Left lobe of liver (tissue), 2 donors: Measurements from ENCODE around the gene GPNMB. TPM values are rescaled to one million over a fixed set of nuclear protein-coding genes. Genes with fewer than 3 reads are reported as not detected.
"Not testable (repeated sequence)": the region's sequence is repeated elsewhere in the genome, so short reads cannot be mapped to it uniquely, and the experiment has no call there.

Experiments
- ATAC-seq: fragments of 200-7000 bp; cut with Tn5 transposase; one replicate; pipeline ENCODE4 v1.9.1; 2020; ENCODE audit warnings: mild to moderate bottlenecking, moderate library complexity
- DNase-seq: peaks from one replicate; pipeline ENCODE4 v3.0.0-alpha.2; 2020; ENCODE audit warnings: low spot score
- total RNA-seq: library from RNA; stranded (reverse); gene quantifications from one replicate; pipeline ENCODE4 v1.2.1, GENCODE V29; 2021
- donor health status: DM: no; HTN: no; CAD: no; lungs with moderate emphysema.
- donor health status: DM: no; HTN: yes; CAD: no.

Gene GPNMB
- total RNA-seq, 1 donor from 2014 or later: 5.0 TPM

GRCh38 chr7:23298141-23298881 is 51.7 kb downstream of the GPNMB start:
- DNase-seq (no peak), ATAC-seq (no peak)

GRCh38 chr7:23298885-23299769 is 52.6 kb downstream of the GPNMB start, which contains the start of gene MALSU1:
Gene MALSU1, plus strand, starts transcription at chr7:23299339. Its CDS starts 14 bp downstream, at chr7:23299353.
- peak; percentile 96 for ATAC-seq

GRCh38 chr7:23299770-23300300 is 53.3 kb downstream of the GPNMB start:
- ATAC-seq (no peak), DNase-seq (no peak)

More at GRCh38 chr7:23298885-23299769, 52.6 kb downstream of the GPNMB start, which contains the start of gene MALSU1:
- peak; percentile 97 for DNase-seq

- ATAC-seq: no peak
- DNase-seq: no peak
These were observed 60.5 kb downstream of the GPNMB start for GRCh38 chr7:23306936-23307521.

GRCh38 chr7:23308754-23309153 is 62.2 kb downstream of the GPNMB start:
- ATAC-seq: no peak
- no peak for DNase-seq

GRCh38 chr7:23312141-23312540 is 65.6 kb downstream of the GPNMB start:
- not testable (repeated sequence) for ATAC-seq, DNase-seq

- ATAC-seq: no peak
These were observed 68.8 kb downstream of the GPNMB start for GRCh38 chr7:23315366-23315765.

More at GRCh38 chr7:23315366-23315765, 68.8 kb downstream of the GPNMB start:
- no peak for DNase-seq

Other genes starting within 250 kb of the GPNMB start
- gene HYCC1, start 232.6 kb upstream of the GPNMB start, total RNA-seq: 14.7 TPM
- 8.6 TPM for gene KLHL7, start 141.0 kb upstream of the GPNMB start, total RNA-seq
- 16.5 TPM for gene NUP42, start 64.7 kb upstream of the GPNMB start, total RNA-seq
- gene MALSU1, start 52.6 kb downstream of the GPNMB start, total RNA-seq: 44.4 TPM
- 0.78 TPM for gene IGF2BP3, start 223.7 kb downstream of the GPNMB start, total RNA-seq